Right lobe of liver (tissue), 4 donors: ENCODE results near the gene HDAC7.

Source experiments
- POLR2A ChIP-seq: fragments of 450-650 bp; IDR thresholded peaks from one replicate; pipeline ENCODE4 v1.6.1; 2017; ENCODE audit warnings: antibody characterized with exemption, mild to moderate bottlenecking
- TF ChIP-seq, protein P1 (sequence below), 4 donors: fragments of 200-600 bp in 3 of 4; fragments of 450-650 bp in 1 of 4; IDR thresholded peaks; one replicate each; pipeline versions ENCODE4 v1.5.1 to v1.8.0; 2016 to 2022; ENCODE audit warnings: antibody characterized with exemption in 4 of 4, mild to moderate bottlenecking in 2 of 4
- donor health status: DM: no; HTN: no; CAD: no.
- donor health status: DM: no; HTN: no; CAD: no.
- donor health status: DM: no; HTN: yes; CAD: no.

DNA sequence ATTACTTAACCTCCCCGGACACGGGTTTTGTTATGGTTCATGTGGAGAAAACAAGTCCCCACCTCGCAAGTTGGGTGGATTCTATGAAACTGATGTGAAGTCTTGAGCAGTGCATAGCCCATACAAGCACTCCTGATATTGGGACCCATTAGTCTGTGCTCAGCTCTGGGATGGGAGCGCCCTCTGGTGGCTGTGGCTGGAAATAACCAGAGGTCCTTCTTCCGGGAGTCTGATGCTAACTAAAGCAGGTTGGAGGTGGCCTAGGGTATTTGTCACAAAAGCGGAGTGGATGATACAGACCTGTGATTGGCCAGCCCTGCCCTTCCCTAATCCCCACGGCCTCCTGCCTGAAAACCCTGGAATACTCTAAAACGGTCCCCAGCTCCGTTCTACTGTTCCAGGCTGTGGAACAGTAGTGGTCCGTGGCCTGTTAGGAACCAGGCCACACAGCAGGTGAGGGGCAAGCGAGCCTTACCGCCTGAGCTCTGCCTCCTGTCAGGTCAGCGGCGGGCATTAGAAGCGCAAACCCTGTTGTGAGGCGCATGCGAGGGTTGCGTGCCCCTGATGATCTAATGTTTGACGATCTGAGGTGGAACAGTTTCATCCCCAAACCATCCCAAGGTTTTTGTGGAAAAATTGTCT lies 40.3 kb downstream of the HDAC7 start:
- TF ChIP-seq, protein P1, sequence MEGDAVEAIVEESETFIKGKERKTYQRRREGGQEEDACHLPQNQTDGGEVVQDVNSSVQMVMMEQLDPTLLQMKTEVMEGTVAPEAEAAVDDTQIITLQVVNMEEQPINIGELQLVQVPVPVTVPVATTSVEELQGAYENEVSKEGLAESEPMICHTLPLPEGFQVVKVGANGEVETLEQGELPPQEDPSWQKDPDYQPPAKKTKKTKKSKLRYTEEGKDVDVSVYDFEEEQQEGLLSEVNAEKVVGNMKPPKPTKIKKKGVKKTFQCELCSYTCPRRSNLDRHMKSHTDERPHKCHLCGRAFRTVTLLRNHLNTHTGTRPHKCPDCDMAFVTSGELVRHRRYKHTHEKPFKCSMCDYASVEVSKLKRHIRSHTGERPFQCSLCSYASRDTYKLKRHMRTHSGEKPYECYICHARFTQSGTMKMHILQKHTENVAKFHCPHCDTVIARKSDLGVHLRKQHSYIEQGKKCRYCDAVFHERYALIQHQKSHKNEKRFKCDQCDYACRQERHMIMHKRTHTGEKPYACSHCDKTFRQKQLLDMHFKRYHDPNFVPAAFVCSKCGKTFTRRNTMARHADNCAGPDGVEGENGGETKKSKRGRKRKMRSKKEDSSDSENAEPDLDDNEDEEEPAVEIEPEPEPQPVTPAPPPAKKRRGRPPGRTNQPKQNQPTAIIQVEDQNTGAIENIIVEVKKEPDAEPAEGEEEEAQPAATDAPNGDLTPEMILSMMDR (IDR thresholded peaks at IDR 0.05) = peak; percentile 94 to 97 (median 96)
- TF ChIP-seq POLR2A = no peak
